Loucy (cell line): ENCODE data around the gene TRAF4.

ENCODE experiments used
- H2AFZ ChIP-seq: fragments of 200-600 bp; sonication (generic); 2 replicates; pipeline ENCODE4 v1.6.0; 2016; ENCODE audit warnings: antibody characterized with exemption, mild to moderate bottlenecking, low read length, moderate library complexity
- H3F3A ChIP-seq: fragments of 200-600 bp; 2 replicates; pipeline ENCODE4 v1.6.0; 2016; ENCODE audit warnings: antibody characterized with exemption, low read depth, mild to moderate bottlenecking
- H3K27me3 ChIP-seq: fragments of 200-600 bp; sonication (generic); 2 replicates; pipeline ENCODE4 v1.6.1; 2014; ENCODE audit warnings: low read length, mild to moderate bottlenecking; ENCODE audit not compliant: insufficient read depth, poor library complexity, severe bottlenecking
- H3K36me3 ChIP-seq: fragments of 200-600 bp; sonication (generic); 2 replicates; pipeline ENCODE4 v1.6.1; 2016; ENCODE audit warnings: low read length; ENCODE audit not compliant: insufficient read depth
- H3K4me1 ChIP-seq: fragments of 200-600 bp; sonication (generic); 2 replicates; pipeline ENCODE4 v1.5.1; 2014; ENCODE audit warnings: low read length, mild to moderate bottlenecking; ENCODE audit not compliant: insufficient read depth, poor library complexity, severe bottlenecking
- H3K4me2 ChIP-seq: fragments of 200-600 bp; sonication (generic); 2 replicates; pipeline ENCODE4 v1.6.0; 2014; ENCODE audit warnings: antibody characterized with exemption, low read length, low read depth, mild to moderate bottlenecking; ENCODE audit not compliant: poor library complexity, severe bottlenecking
- H3K4me3 ChIP-seq: fragments of 200-600 bp; sonication (generic); 2 replicates; pipeline ENCODE4 v1.5.1; 2014; ENCODE audit warnings: low read length, mild to moderate bottlenecking, mixed read lengths; ENCODE audit not compliant: poor library complexity, severe bottlenecking
- H3K79me2 ChIP-seq: fragments of 200-600 bp; sonication (generic); 2 replicates; pipeline ENCODE4 v1.6.1; 2014; ENCODE audit warnings: low read length; ENCODE audit not compliant: insufficient read depth
- H3K9ac ChIP-seq: fragments of 200-600 bp; sonication (generic); 2 replicates; pipeline ENCODE4 v1.6.0; 2014; ENCODE audit warnings: mild to moderate bottlenecking, low read depth, low read length, moderate library complexity; ENCODE audit not compliant: poor library complexity, severe bottlenecking
- H3K9me2 ChIP-seq: fragments of 200-600 bp; sonication (generic); replicated peaks from 2 replicates; pipeline ENCODE4 v1.6.1; 2016; ENCODE audit warnings: low read depth, low read length, mixed read lengths
- H3K9me3 ChIP-seq: fragments of 200-600 bp; sonication (generic); 2 replicates; pipeline ENCODE4 v1.6.1; 2014; ENCODE audit warnings: mild to moderate bottlenecking, antibody characterized with exemption, low read length, low read depth; ENCODE audit not compliant: insufficient read depth
- H4K20me1 ChIP-seq: fragments of 200-600 bp; sonication (generic); 2 replicates; pipeline ENCODE4 v1.6.0; 2014; ENCODE audit warnings: antibody characterized with exemption, low read length, mild to moderate bottlenecking; ENCODE audit not compliant: insufficient read depth, poor library complexity, severe bottlenecking
- EZH2phosphoT487 ChIP-seq: fragments of 200-600 bp; IDR thresholded peaks from 2 replicates; pipeline ENCODE4 v1.6.1; 2018; ENCODE audit warnings: antibody characterized with exemption, mild to moderate bottlenecking, moderate library complexity, borderline replicate concordance
- TF ChIP-seq, protein P1 (sequence below): fragments of 200-600 bp; sonication (generic); conservative IDR thresholded peaks from 2 replicates; pipeline ENCODE4 v1.5.1; 2014; ENCODE audit warnings: mild to moderate bottlenecking, antibody characterized with exemption, low read length

Gene TRAF4

DNA sequence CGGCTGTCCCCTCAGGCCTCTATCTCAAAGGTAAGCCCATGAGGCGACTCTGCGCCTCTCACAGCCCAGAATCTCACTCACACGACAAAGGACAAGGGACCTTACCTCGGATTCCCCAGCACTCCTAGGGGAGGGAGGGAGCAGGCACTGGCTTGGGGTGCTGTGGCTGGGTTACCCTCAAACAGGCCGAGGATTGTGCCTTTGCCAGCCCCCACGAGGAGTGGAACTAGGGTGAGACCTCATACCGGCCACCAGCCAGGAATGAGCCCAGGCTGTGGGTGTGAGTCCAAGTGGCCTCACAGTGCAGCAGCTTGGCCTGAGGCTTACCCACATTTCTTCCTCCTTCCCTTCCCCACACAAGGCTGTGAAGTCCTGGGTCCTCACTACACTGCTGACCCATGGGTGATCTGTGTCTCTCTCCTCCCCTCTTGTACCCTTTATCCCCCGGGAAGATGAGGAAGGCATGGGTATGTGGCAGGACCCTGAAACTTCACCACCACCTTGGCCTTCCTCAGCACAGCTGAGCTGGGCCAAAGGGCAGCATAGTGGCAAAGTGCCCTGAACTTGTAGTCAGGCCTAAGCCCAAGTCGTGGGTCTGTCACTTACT, 38.0 kb upstream of the TRAF4 start:
- no peaks in the 10 kb centered on the region for H4K20me1 ChIP-seq

DNA sequence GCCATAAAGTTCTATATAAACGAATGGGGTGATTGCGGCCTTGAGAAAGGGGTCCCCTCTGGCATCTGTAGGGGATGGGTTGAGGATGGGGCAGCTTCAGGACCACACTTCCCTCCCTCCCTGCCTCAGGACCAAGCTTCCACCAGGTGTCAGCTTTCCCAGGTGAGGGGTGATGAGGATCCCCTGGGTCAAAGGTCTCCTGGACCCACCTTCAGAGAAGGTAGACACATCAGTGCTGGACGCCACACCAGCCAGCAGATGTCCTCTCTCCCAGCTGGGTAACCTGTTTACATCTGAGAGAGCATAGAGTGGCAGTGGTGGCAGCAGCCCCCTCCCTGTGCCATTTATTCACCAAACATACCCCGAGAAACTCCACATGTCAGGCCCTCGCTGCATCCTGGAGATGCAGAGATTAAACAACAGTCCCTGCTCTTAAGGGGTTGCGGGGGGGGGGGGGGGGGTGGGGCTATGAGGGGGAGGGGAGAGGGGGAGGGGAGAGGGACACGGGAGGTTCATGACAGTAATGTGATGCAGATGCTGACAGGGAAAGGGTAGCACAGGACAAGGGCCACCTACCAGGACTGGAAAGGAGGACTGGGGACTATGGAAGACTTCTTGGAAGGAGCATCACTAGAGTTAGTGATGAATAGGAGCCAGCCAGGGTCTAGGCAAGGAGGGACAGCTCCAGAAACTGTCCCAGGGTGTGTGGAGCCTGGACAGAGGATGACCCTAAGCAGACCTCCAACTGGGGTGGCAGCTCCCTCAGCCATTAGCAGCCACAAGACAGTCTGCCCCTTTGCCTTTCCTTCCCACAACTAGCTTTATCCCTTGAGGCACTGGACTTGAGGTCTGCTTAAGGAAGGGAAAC, 37.1 kb upstream of the TRAF4 start:
- Histone ChIP-seq H2AFZ (no peak overlapping the region), H3K27me3 (no peaks in the 10 kb centered on the region), H4K20me1 (no peaks in the 10 kb centered on the region), H3K79me2 (peaks cover 19% of the 10 kb centered on the region; the same call in 1 of the 2 replicates), H3K9ac (no peak overlapping the region), H3K4me1 (no peaks in the 10 kb centered on the region), H3F3A (0 out of 2 replicates have a peak, but pooled peaks cover 3% of the 10 kb centered on the region), H3K9me2 (no peaks in the 10 kb centered on the region), H3K36me3 (peaks cover 22% of the 10 kb centered on the region; the same call in 1 of the 2 replicates), H3K9me3 (no peaks in the 10 kb centered on the region), H3K4me2 (no peak overlapping the region), H3K4me3 (no peak overlapping the region)
- no peak for TF ChIP-seq EZH2phosphoT487
- TF ChIP-seq, protein P1, sequence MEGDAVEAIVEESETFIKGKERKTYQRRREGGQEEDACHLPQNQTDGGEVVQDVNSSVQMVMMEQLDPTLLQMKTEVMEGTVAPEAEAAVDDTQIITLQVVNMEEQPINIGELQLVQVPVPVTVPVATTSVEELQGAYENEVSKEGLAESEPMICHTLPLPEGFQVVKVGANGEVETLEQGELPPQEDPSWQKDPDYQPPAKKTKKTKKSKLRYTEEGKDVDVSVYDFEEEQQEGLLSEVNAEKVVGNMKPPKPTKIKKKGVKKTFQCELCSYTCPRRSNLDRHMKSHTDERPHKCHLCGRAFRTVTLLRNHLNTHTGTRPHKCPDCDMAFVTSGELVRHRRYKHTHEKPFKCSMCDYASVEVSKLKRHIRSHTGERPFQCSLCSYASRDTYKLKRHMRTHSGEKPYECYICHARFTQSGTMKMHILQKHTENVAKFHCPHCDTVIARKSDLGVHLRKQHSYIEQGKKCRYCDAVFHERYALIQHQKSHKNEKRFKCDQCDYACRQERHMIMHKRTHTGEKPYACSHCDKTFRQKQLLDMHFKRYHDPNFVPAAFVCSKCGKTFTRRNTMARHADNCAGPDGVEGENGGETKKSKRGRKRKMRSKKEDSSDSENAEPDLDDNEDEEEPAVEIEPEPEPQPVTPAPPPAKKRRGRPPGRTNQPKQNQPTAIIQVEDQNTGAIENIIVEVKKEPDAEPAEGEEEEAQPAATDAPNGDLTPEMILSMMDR, result no peak

More for the DNA sequence above, 38.0 kb upstream of the TRAF4 start:
- H2AFZ ChIP-seq, result no peak overlapping the region
- no peaks in the 10 kb centered on the region for H3F3A ChIP-seq
- no peak overlapping the region for H3K9ac ChIP-seq
- H3K4me2 ChIP-seq, result no peak overlapping the region
- no peaks in the 10 kb centered on the region for H3K4me1 ChIP-seq
- no peak for TF ChIP-seq EZH2phosphoT487
- TF ChIP-seq, protein P1, result no peak
- peaks cover 19% of the 10 kb centered on the region; the same call in 1 of the 2 replicates for H3K79me2 ChIP-seq
- H3K36me3 ChIP-seq, result peaks cover 31% of the 10 kb centered on the region; the same call in 1 of the 2 replicates
- no peaks in the 10 kb centered on the region for H3K27me3 ChIP-seq
- no peaks in the 10 kb centered on the region for H3K9me2 ChIP-seq
- H3K9me3 ChIP-seq, result no peaks in the 10 kb centered on the region
- H3K4me3 ChIP-seq, result no peak overlapping the region

DNA sequence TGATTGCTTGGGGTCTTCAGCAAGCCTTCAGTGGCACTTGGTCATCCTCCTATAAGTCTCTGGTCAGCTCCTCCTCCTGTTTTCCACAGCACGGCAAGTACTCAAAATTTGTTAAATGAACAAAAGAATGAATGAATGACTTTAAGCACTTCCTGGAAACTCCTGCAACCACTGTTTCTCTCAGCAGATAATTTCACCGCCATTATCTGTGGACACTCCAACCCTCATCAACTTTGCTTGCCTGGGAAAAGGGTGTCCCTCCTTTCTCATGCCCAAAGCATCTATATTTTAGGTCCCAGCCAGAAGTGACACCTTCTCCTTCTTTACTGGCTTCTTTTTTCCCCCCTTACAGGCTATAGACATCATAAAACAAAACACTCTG, 36.5 kb upstream of the TRAF4 start:
- Histone ChIP-seq H3F3A (0 out of 2 replicates have a peak, but pooled peaks cover 3% of the 10 kb centered on the region), H4K20me1 (no peaks in the 10 kb centered on the region), H3K4me1 (peaks cover under 1% of the 10 kb centered on the region), H3K9me2 (no peaks in the 10 kb centered on the region), H3K9me3 (no peaks in the 10 kb centered on the region), H3K27me3 (no peaks in the 10 kb centered on the region), H3K79me2 (peaks cover 19% of the 10 kb centered on the region; the same call in 1 of the 2 replicates), H3K4me3 (no peak overlapping the region), H3K9ac (no peak overlapping the region), H2AFZ (no peak overlapping the region), H3K4me2 (no peak overlapping the region), H3K36me3 (peaks cover 16% of the 10 kb centered on the region; the same call in 1 of the 2 replicates)
- TF ChIP-seq, protein P1, result no peak
- TF ChIP-seq EZH2phosphoT487, result no peak
